HG03135 (cell line): ENCODE measurements around the gene SCN2B.
"Not testable (repeated sequence)": the region's sequence is repeated elsewhere in the genome, so short reads cannot be mapped to it uniquely, and the experiment has no call there.

ENCODE experiments used
- ATAC-seq: cut with Tn5 transposase; IDR thresholded peaks from one replicate; pipeline ENCODE4 v1.9.1; 2021; ENCODE audit warnings: mild to moderate bottlenecking, moderate library complexity; ENCODE audit not compliant: unreplicated experiment

SCN2B gene

DNA sequence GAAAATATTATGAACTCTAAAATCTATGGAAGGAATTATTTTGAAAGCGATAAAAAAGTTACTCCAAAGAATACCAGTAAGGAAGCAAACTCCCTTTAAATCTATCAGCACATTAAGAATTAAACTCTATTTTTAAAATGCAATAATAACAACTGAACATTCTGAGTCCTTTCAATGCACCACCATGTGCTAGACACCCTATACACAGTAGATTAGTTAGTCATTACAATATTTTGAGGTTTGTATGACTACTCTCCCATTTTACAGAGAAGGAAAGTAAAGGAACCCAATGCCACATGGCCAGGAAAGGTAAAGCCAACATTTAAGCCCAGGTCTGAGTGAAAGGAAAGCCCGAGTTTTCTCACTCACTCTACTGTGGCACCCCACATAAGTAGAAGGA lies 30.6 kb upstream of the SCN2B start:
- no peak for ATAC-seq

DNA sequence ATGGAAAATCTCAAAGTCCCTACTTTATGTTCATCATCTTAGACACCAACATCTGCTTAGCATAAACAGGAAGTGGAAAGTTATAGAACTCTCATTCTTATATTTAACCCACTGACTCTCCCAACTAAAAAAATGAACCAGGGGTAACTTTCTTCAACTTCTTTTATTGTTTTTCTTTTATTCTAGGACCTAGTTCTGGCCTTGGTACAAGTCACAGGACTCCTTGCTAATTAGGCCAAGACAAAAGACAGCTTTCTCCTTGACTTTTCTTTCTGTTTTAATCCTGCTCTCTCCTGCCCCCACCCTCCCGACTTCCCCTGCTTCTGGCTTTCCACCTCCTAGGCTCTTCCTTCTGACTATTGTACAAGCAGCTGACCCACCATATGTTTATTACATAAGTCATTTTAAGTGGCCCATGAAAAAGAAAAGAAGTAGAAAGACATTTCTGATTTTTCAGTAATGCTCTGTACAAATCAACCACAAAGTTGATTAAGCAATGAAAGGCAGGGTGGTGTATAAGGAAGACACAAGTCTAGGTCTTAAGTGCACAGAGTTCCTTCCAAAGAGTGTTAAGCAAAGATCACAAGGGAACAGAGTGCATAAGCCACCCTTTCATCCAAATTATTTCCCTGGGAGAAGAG lies 30.1 kb upstream of the SCN2B start:
- no peak for ATAC-seq

DNA sequence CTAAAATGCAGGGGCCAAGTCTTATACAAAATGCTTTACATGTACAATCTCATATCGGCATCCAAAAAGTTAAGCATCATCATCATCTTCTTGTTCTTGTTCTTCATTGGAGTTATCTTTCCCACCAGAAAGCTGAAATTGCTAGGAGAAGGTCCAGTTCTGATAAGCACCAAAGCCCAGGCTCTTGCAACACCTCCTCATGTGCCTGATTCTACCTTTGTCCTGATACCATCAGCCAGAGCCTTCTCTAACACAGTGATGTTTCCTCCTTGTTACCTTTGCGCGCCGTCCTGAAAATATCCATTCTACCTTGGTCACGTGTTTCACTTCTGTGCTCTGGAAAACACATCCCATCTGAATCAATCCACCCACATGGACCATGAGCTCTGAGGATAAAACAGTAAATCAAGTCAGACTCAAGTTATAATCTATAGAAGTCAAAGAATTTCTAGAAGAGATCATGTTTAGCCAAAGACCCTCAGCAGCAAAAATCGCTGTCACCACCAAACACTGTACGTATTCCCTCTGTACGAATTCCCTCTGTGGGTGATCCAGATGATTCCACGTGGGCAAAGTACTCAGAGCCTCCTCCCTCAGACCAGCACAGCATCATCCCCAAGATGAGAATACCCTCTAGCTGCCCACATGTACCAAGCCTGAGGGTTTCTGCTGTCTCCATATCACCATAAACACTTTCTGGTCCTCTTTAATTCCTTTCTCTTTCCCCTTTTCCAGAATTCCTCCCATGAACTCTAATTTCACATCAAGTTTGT lies 29.4 kb upstream of the SCN2B start:
- no peak for ATAC-seq

DNA sequence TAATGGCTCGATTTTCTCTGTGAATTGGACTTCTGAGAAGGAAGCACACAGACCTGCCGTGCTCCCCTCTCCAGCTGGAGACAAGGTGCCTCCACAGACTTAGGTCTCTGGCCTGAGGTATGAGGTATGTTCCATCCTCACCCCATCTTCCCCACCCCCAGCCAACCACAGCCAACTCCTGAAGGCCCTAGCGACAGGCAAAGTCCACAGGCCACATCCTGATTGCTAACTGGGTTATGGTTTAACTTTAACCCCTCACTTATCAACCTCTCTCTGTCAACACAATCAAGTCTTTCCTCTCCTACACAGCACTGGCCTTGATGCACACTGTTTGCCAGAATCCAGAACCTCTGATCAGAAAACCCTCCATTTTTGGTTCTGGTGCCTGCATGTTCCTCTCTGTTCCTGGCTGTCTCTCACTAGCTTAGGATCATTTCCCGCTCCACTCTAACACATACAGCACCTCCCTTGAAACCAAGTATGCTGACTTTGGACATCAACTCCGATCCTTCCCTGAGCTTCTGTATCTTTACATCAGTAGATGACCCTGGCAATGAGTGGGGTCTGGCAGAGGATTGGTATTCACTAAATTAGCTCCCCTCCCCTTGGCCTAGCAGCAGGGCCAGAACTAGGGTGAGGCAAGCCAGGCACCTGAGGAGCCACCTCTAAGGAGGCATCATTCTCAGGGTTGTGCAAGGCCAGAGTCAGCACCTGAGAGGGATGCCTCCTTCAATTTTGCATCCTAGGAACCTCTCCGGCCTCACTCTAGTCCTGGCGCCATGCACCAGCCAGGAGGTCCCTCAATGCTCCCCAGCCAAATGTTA lies 26.4 kb upstream of the SCN2B start:
- ATAC-seq = no peak

DNA sequence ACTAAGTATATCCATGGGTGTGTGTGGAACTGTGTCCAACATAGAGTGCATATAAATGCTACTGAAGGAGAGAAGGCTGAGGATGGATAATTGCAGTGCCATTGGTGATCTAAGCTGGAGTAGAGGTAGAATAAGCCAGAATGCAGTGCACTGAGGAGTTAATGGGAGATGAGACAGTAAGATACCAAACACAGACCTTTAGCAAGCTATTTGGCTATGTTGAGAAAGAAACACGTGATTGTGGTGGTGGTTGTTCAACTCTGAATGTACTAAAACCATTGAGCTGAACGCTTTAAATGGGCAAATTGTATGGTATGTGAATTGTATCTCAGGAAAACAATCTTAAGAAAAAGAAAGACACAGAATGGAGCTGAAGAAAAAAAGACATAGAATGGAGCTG lies 25.5 kb upstream of the SCN2B start:
- no peak for ATAC-seq

DNA sequence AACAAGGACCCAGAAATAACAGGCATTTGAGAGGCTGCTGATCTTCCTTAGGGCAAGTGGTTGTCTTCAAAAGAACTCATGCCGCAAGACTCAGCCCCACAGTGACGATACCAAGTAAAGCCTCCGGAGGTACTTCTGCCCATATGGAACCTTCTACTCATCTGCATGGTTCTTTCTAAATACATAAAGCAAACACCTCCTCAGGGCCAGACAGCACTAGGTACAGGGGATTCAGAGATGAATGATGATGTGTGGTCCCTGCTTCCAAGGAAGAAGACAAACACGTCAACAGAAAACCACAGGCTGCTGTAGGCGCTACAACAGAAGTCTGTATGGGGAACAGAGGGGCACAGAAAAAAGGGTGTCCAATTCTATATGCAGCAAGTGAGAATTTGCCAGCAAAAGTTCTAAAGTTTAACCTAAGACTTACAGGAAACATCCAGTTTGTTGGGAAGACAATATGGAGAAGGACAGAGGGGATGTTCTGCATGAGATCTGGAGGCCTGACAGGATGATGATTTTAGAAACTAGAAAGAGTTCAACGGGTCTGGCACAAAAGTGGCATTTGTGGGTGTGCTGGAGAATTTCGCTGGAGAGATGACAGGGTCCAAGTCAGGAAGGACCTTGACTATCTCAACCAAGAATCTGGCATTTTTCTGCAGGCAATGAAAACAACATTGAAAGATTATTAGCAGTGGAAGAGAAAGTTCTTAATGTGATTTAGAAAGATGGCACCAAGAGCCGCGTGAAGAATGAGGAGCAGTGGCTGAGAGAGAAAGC lies 24.7 kb upstream of the SCN2B start:
- ATAC-seq = no peak

DNA sequence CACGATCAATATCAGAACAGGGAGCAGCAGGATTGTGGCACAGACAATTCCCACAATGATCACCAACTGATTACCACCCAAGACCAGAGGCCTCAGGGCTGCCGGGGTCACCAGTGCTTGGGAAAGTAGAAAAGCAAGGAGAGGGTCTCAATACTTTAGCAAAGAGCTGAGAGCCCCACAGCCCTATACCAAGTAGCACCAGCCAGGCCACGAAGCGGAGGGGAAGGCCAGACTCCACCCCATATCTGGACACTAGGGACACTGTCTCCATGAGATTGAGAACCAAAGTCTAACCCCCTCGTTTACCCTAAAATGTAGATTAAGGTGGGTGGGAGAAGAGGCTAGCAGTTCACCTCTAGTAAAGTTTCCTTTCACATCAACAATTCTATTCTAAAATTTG lies 24.1 kb upstream of the SCN2B start:
- ATAC-seq = no peak

DNA sequence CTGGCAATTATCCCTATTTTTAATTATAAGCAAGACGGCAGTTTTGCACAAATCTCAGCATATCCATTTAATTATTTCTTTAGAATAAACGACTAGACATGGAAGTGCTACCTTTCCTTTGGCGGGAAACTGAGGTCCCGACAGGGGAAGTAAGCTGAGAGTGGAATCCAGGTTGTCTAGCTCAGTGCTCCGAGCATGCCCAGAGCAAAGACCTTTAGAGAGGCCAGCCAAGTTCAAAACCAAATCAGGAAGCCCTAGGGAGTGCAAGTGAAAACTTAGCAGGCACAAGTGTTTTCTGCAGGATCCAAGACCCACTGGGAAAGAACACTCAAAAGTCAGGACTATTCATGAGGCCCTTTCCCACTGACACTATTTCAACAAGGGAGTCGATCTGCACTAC lies 22.7 kb upstream of the SCN2B start:
- ATAC-seq = no peak

DNA sequence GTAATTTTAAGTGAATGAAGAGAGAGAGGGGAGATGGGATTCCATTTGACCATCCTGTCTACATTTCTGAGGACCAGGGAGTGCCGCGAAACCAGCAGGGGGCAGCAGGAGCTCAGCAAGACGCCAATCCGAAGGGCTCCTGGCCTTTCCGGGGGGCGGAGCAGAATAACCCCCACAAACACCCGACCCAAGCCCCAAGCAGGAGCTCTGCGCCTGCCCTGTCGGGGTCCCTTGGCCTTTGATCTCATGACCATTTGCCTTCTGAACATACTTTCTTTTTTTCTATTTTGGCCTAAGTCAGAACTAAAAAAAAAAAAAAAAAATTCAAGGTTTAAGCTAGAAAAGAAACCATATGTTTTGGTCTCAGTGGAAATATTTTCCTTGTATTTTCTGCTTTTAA lies 21.9 kb upstream of the SCN2B start:
- no peak for ATAC-seq

DNA sequence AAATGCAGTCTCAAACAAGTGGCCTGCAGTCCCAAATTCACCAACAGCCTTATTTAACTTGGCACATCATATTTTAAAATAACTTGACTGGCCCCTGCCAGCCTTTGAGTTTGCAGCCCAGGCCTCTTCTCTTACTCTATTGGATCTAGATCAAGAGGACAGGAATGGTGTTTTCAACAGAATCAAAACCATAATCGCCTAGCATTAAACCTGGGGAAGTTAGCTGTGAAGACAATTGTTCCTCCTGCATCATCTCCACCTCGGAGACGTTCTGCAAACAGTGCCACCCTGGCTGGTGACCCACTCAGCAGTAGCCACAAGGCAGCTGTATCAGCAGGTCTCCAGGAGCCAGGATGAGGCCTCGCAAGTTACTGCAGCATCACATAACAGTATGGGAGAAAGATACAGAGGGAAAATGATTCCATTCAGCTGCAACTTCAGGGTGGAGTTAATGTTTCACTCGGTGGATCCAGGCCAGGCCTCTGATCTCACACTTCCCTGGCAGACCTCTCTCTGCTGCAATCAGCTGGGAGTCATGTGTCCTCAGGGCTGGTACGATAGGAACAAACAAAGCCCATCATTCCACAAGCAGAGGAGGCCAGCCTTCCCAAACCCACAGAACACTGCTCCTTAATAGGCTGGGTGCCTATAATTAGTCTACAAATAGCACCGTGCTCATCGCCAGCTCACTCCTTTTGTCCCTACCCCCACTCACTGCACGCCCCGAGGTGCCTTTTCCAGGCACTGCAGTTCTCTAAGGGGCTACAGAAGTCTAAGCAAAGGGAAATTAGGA lies 18.6 kb upstream of the SCN2B start:
- no peak for ATAC-seq

DNA sequence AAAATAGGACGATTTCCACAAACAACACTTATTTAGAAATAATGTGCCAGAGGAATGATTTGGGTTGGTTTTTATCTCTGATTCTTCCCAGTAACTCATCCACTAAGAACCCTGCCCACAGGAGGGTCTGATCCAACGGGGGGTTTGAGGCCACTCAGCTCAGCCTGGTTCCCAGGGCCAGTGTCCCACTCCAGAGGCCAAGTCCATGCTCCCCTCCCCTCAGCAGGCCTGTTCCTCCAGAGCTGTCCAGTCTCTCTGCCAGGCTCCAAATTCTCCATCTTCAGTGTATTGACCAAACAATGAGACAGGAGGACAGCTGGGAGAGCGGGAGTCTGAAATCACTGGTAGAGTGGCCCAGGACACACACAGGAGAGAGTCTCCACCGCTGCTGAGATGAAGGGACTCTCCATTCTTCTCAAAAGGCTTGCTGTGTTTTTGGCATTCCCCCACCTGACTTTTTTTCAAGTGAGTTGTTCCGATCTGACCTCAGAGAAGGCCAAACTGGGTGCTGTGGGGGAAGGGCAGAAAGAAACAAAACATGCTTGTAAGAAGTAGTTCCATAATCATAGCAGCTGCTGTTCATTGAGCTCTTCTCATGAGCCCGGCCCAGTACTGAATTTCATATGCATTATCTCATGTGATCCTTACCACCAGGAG lies 17.6 kb upstream of the SCN2B start:
- no peak for ATAC-seq

DNA sequence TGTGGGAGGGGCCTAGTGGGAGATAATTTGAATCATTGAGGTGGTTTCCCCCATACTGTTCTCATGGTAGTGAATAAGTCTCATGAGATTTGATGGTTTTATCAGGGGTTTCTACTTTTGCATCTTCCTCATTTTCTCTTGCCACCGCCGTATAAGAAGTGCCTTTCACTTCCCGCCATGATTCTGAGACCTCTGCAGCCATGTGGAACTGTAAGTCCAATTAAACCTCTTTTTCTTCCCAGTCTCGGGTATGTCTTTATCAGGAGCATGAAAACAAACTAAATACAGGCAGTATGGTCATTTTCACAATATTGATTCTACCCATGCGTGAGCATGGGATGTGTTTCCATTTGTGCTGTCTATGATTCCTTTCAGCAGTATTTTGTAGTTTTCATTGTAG lies 16.4 kb upstream of the SCN2B start:
- not testable (repeated sequence) for ATAC-seq

DNA sequence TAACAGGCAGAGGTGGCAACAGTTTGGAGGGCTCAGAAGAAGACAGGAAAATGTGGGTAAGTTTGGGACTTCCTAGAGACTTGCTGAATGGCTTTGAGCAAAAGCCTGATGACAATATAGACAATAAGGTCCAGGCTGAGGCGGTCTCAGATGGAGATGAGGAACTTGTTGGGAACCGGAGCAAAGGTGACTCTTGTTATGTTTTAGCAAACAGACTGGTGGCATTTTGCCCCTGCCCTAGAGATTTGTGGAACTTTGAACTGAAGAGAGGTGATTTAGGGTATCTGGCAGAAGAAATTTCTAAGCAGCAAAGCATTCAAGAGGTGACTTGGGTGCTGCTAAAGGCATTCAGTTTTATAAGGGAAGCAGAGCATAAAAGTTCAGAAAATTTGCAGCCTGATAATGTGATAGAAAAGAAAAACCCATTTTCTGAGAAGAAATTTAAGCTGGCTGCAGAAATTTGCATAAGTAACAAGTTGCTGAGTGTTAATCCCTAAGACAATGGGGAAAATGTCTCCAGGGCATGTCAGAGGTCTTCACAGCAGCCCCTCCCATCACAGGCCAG lies 14.6 kb upstream of the SCN2B start:
- not testable (repeated sequence) for ATAC-seq

DNA sequence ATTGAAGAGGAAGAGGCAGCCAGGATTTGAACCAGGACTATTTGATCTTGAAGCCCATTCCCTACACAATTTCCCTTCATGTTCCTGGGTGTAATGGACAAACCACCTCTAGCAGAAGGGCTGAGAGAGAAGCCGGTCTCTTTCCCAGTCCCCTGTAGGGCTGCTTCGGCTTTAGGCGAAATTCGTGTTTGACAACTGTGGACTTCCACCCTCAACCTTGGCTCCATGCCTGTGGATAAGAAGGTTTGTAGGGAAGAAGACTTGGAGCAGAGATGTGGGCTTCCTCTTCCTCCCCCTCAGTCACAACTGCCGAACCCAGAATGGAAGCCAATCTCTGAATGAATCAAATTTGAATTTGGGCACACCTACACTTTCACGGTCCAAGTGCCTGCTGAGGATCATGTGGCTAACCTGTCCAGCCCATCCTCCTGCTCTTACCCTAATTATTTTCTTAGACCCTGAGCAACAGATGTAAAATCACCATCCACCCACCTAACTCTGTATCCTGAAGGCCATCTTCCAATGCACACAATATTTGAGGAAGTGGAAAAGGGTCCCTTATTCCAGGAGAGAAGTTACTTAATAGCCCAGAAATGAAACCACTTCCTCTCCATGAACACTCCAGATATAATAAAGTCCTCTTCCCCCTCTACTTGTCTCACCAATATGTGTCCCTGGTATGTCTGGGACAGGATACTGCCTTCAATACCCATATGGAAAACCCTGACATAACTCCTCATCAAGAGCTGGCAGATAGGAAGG lies 10.1 kb upstream of the SCN2B start:
- no peak for ATAC-seq

DNA sequence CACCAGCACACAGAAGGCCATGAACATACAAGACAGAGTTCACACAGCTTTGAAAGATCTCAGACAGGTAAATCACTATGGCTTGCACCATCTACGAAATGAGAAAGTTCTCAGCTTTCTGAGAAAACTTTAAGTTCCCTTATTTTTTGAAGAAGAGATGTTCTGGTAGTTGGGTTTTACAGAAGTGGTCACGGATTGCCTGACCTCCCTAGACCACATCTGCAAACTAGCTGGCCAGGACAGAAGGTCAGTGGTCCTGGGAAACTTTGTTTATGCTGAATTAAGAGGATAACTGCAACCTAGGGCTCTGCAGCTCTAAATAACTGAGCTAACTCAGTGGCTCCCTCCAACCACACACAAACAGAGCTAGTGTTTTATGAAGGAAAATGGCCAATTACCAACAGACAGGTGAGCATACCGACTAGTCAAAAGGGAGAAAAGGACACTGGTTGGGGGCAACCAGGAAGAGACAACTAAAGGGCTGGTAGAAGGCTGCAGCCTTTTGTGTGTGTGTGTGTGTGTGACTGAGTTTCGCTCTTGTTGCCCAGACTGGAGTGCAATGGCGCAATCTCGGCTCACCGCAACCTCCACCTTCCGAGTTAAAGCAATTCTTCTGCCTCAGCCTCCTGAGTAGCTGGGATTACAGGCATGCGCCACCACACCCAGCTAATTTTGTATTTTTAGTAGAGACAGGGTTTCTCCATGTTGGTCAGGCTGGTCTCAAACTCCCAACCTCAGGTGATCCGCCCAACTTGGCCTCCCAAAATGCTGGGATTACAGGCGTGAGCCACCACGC lies 8.5 kb upstream of the SCN2B start:
- no peak for ATAC-seq

DNA sequence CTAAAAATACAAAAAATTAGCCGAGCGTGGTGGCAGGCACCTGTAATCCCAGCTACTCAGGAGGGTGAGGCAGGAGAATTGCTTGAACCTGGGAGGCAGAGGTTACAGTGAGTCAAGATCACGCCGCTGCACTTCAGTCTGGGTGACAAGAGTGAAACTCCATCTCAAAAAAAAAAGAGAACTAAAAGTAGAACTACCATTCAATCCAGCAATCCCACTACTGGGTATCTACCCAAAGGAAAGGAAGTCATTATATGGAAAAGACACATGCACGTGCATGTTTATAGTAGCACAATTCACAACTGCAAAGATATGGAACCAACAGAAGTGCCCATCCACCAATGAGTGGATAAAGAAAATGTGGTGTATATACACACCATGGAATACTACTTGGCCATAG lies 7.3 kb upstream of the SCN2B start:
- ATAC-seq = not testable (repeated sequence)

DNA sequence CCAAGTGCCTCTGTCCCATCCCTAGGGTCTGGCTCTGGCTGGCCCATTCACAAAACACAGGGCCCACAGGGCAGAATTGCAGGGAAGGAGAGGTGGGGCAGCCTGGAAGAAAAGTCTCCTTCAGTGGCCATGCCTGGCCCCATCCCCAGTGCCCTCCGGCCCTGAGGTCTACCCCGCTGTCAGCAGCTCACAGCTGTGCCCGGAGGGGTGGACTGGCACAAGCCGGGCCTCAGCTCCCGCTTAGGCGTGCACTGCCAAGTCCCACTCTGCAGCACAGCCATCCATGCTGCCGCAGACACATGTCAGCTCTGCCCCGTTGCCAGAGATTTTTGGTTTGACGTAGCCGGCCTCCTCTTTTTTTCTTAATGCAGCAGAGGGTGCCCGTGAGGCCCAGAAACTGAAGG lies 3.9 kb upstream of the SCN2B start:
- ATAC-seq = no peak

DNA sequence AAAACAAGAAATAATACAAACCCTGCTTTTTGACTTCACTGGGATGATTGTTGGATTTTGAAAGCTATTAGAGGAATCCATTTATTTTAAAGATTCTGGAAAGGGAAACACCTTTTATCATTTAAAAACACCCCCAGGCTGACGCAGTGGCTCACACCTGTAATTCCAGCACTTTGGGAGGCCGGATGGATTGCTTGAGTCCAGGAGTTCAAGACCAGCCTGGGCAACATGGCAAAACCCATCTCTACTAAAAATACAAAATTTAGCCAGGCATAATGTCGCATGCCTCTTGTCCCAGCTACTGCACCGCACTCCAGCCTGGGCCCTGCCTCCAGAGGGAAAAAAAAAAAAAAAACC lies 317 bp upstream of the SCN2B start:
- ATAC-seq = no peak
